GM18951 (cell line): ENCODE measurements around the gene STRIT1.

Experiments used
- POLR2A ChIP-seq: IDR thresholded peaks from 4 replicates; pipeline ENCODE4 v1.6.1; 2011; ENCODE audit warnings: mild to moderate bottlenecking; ENCODE audit not compliant: insufficient read length, insufficient read depth; ENCODE audit errors: extremely low read depth
- in situ Hi-C: fragments of 300-500 bp; cut with MboI; formaldehyde crosslinking; loops from one replicate; pipeline ENCODE4 v1.12.0; 2022; ENCODE audit warnings: low sequenced_read_pairs, mixed read lengths, inconsistent platforms; ENCODE audit not compliant: unreplicated experiment

The STRIT1 gene

GRCh38 chr3:155293516-155293915, at the start of gene STRIT1:
Gene STRIT1 (minus strand): TSS chr3:155293683.
- no peak for TF ChIP-seq POLR2A
- in situ Hi-C loops = no loop called here

- TF ChIP-seq POLR2A = no peak
- in situ Hi-C loops = no loop called here
These were observed 48.9 kb upstream of the STRIT1 start for GRCh38 chr3:155342344-155342743.

DNA sequence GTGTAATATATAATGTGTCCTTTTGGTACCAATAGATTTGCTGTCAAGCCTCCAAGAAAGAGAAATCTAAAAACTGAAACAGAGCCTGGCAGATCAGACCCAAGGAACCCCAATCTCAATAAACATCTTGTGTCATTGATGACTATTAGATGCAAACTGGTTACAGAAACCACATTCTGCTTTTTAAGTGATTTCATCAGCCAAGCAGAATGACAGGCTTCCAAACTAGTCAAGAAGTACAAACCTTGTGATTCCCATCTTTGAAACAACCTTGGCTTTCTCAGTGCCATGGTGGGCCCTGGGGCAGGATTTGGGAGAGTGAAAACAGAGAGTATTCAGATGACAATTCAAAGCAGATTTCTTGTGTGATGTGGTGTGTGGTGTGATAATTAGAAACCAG, 45.6 kb upstream of the STRIT1 start:
- in situ Hi-C loops = no loop called here
- TF ChIP-seq POLR2A = no peak

DNA sequence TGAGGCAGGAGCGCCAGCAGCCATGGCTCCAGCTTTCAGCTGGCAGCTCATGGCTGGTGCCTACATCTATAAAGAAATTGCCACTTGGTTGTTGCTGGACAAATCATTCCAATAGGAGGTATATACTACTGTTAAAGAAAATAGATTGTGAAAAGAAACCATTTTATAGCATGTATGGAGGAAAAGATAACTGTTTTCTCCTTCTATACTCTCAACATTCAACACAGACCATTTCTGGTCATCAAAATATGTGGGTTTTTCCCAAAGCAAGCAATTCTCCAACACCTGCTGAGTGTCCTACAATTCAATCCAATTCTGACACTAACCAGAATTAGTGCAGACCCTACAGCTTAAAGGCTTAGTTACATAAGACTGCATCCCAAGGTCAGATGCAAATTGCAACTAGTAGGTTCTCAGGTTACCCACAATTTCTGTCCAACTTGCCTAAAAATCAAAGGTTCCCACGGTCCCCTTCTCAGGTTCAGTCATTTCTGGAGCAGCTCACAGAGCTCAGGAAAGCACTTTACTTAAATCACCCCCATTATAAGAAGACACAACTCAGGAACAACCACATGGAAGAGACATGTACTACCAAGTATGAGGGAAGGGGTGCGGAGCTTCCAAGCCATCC, 42.4 kb upstream of the STRIT1 start:
- in situ Hi-C loops = no loop called here
- no peak for TF ChIP-seq POLR2A

GRCh38 chr3:155334914-155335723, 41.6 kb upstream of the STRIT1 start:
- in situ Hi-C loops = no loop called here
- no peak for TF ChIP-seq POLR2A

DNA sequence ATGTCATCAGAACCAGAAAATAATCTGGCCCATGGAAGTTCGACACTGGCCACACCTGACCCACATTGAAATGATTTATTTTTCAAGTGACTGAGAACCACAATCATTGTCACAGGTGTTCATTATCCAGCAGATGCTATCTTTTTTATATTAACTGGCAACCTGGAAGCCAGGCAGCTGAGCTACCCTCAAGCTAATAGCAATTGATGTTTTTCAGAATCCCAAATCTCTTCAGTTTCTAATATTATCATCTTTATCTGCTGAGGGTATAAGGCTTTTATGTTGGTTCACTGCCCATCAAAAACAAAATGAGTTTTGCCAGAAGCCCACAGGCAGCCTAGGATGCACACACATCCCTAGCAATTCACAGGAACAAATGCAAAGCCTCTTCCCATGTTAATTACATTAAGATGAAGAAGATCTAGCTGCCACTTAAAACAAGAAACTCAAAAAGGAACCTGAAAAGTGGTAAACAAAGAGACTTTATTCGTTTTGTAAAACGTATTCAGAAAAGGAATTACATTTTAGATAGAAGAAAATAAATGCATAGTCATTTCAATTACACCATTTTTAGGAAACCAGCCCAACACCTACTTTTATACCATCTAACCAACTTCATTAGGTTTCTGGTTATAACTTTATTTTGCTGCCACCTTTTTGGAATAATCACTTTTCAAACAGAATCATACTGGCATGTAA, 40.9 kb upstream of the STRIT1 start:
- TF ChIP-seq POLR2A = no peak
- in situ Hi-C loops = no loop called here

DNA sequence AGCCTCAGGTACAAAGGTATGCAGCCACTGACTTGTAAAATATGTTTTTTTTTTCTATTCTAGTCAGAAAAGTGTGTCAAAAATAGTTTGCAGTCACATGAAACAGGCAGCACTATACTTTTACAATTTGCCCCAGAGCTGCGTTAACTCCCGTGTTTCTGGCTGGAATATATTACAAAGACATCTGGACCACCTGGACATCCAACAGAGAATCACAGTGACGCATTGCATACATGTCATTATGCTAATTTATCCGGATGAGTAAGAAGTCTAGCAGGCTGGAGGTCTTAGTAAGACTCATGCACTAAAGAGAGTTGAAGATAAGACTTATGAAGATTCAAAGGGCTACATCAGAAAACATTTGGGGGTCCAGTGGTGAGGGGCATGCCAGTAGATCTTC, 39.2 kb upstream of the STRIT1 start:
- TF ChIP-seq POLR2A = no peak
- in situ Hi-C loops = no loop called here

- in situ Hi-C loops = no loop called here
- TF ChIP-seq POLR2A = no peak
These were observed 37.6 kb upstream of the STRIT1 start for GRCh38 chr3:155331078-155331477.

GRCh38 chr3:155330370-155330769, 36.9 kb upstream of the STRIT1 start:
- TF ChIP-seq POLR2A = no peak
- in situ Hi-C loops = no loop called here

DNA sequence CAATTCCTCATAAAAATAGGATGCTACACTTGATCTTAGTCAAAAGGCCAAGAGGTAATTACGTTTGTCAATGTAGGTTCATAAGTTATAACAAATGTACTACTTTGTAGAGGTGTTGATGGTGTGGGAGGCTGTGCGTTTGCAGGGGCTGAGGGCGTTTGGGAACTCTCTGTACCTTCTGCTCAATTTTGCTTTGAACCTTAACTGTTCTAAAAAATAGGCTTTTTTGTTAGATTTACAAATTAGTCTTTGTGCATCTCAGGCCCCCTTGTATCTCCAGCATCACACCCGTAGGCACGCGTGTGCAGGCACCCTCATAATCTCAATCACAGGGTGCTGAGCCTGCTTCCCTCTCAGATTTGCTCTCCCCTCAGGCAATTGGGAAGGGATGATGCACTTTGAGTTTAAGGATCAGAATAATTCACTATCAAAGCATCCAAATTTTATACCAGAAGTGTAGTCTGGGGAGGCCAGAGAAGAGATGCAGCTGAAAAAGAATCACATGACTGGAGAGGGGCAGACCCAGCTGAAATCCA, 36.1 kb upstream of the STRIT1 start:
- no peak for TF ChIP-seq POLR2A
- in situ Hi-C loops = no loop called here

DNA sequence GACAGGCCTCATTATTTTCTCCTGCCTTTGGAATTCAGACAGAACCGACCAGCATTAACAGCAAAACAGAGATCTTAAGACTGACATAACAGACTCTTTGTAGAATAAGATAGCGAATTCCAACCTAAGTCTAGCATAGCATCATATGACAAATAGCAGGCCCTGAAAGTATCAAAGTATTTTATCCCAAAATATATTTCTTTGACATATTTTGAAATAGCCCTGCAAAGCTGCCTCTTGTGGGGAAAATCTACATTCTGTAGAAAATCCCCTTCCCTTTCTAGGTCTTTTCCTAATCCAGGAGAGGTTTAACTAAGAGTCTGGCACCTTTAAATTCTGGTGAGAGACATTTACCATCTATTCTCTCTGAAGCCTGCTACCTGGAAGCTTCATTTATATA, 34.4 kb upstream of the STRIT1 start:
- TF ChIP-seq POLR2A = no peak
- in situ Hi-C loops = no loop called here

DNA sequence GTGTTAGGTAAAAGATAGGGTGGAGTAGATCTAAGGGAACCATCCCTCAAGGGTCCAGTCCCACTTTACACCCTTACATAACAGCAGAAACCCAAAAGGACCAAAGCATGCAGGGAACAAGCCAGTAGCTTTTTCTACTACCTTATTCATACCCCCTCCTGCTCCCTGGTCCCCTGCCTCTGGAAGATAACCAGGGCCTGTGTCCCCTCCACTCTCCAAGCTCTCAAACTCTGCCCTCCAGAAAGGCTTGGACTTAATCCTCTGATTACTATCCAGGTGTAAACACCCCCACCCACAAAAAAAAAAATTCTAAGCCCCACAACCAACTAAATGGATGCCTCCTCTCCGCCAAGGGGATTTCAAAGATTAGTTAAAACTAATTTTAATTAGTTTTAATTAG, 33.9 kb upstream of the STRIT1 start:
- in situ Hi-C loops = no loop called here
- TF ChIP-seq POLR2A = no peak

DNA sequence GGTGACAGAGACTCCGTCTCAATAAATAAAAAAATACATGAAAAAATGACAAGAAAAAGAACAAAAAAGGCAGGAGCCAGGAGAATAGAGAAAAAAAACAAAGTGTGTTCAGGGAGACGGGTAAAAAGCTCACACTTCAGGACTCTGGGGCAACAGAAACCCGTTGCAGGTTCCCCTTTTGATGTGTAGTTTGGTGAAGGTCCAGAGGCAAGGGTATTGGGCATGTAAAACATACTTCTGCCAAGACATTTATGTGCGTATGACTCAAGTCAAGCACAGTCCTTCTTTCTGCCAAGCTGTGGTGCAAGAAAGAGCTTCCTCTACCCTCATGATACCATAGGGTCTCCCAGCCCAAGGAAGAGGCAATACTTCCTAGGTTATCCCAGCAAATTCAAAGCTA, 33.4 kb upstream of the STRIT1 start:
- TF ChIP-seq POLR2A = no peak
- in situ Hi-C loops = no loop called here
